Measurements from ENCODE around the gene CCDC102A. TPM values are rescaled to one million over a fixed set of nuclear protein-coding genes. Genes with fewer than 3 reads are reported as not detected.

CCDC102A gene
- total and polyA plus RNA-seq, 9 of the 15 experiments (the other 6 are each of a cell fraction or from before 2014, with no cell fraction given): 0.03 to 4.9 (median 1.4) TPM

GRCh38 chr16:57562669-57563486 is 26.5 kb upstream of the CCDC102A start:
- DNase-seq (ENCODE audit: extremely low read depth in 1 of 4, low spot score in 3 of 4) (peak in 2 of 4 experiments; percentile 36 to 37), ATAC-seq (peak; percentile 21; the same call in 1 of the 3 replicates), FAIRE-seq (no peak)
- ChIA-PET POLR2A (no interaction called here), CTCF (ENCODE audit: low intra/inter-chr PET ratio) (no interaction called here)
- peaks cover 14 to 53% of the 10 kb centered on the region in 2 experiments for H3K27me3 ChIP-seq (ENCODE audit: control insufficient read depth in 2 of 2, insufficient read depth in 2 of 2, low read length in 2 of 2)
- TF ChIP-seq RBM25 (IDR thresholded peaks at IDR 0.05; ENCODE audit: low read depth, low read length, severe bottlenecking): peak; percentile 74
- TF ChIP-seq CHD4 (IDR thresholded peaks at IDR 0.05; ENCODE audit: insufficient read depth, insufficient replicate concordance, low read depth, low read length, poor library complexity, severe bottlenecking): peak; percentile 36
- TF ChIP-seq PTBP1 (IDR thresholded peaks at IDR 0.05; ENCODE audit: low read depth, low read length): 0 out of 2 replicates have a peak, but pooled peaks have one; percentile 65
- no peak for TF ChIP-seq KAT7 (CRISPR knock-in tag; IDR thresholded peaks at IDR 0.05; ENCODE audit: borderline replicate concordance)
- TF ChIP-seq ZNF143 (CRISPR knock-in tag; IDR thresholded peaks at IDR 0.05): no peak
- no peak for TF ChIP-seq ZNF79 (CRISPR knock-in tag; IDR thresholded peaks at IDR 0.05; ENCODE audit: low read depth)
- TF ChIP-seq MTA3 (IDR thresholded peaks at IDR 0.05; ENCODE audit: borderline replicate concordance): no peak
- TF ChIP-seq, protein P1, sequence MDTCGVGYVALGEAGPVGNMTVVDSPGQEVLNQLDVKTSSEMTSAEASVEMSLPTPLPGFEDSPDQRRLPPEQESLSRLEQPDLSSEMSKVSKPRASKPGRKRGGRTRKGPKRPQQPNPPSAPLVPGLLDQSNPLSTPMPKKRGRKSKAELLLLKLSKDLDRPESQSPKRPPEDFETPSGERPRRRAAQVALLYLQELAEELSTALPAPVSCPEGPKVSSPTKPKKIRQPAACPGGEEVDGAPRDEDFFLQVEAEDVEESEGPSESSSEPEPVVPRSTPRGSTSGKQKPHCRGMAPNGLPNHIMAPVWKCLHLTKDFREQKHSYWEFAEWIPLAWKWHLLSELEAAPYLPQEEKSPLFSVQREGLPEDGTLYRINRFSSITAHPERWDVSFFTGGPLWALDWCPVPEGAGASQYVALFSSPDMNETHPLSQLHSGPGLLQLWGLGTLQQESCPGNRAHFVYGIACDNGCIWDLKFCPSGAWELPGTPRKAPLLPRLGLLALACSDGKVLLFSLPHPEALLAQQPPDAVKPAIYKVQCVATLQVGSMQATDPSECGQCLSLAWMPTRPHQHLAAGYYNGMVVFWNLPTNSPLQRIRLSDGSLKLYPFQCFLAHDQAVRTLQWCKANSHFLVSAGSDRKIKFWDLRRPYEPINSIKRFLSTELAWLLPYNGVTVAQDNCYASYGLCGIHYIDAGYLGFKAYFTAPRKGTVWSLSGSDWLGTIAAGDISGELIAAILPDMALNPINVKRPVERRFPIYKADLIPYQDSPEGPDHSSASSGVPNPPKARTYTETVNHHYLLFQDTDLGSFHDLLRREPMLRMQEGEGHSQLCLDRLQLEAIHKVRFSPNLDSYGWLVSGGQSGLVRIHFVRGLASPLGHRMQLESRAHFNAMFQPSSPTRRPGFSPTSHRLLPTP (IDR thresholded peaks at IDR 0.05; ENCODE audit: borderline replicate concordance, extremely low read depth, insufficient read length): peak; percentile 30
- 0 out of 2 replicates have a peak, but pooled peaks have one; percentile 51 for TF ChIP-seq ZNF436 (CRISPR knock-in tag; IDR thresholded peaks at IDR 0.05)
- TF ChIP-seq NR2C1 (IDR thresholded peaks at IDR 0.05): no peak
- no peak for TF ChIP-seq NR2C1 (tag; IDR thresholded peaks at IDR 0.05)
- 0 out of 2 replicates have a peak, but pooled peaks have one; percentile 15 for TF ChIP-seq USF1 (CRISPR knock-in tag; IDR thresholded peaks at IDR 0.05)
- TF ChIP-seq BCOR (IDR thresholded peaks at IDR 0.05): peak; percentile 64
- TF ChIP-seq ZFP36 (IDR thresholded peaks at IDR 0.05; ENCODE audit: low read depth, low read length, partially characterized antibody): peak; percentile 97
- 0 out of 2 replicates have a peak, but pooled peaks have one; percentile 59 for TF ChIP-seq SMARCA5 (IDR thresholded peaks at IDR 0.05)
- intact Hi-C loops (cut with micrococcal nuclease): no loop called here
- H3K4me3 ChIP-seq: no peak overlapping the region
- in situ Hi-C loops (cut with MboI): no loop called here
- WGBS (ENCODE audit: insufficient coverage, low coverage, missing lambda C conversion rate): 2% methylated on average over 7 of the region's 8 CpGs
- H3K9me3 ChIP-seq (replicated peaks; ENCODE audit: control insufficient read depth, insufficient read depth, low read depth, low read length): no peaks in the 10 kb centered on the region
- peaks cover 0 to 13% of the 10 kb centered on the region in 2 experiments; a peak in 3 of 5 replicates for H3K4me1 ChIP-seq (replicated peaks in 1 of 2; ENCODE audit: control insufficient read depth in 2 of 2, insufficient read depth in 2 of 2, low read length in 2 of 2)
- no peaks in the 10 kb centered on the region for H3K79me2 ChIP-seq (ENCODE audit: control insufficient read depth, insufficient read depth, low read length)
- no TSS peak for BruUV-seq (replicated peaks)
- H3K27ac ChIP-seq (ENCODE audit: extremely low read depth, low read depth, low read length): no peak overlapping the region
- no peaks in the 10 kb centered on the region; the same call in 1 of the 2 replicates for H4K20me1 ChIP-seq (replicated peaks; ENCODE audit: control insufficient read depth, insufficient read depth, low read length)
- H3K4me2 ChIP-seq (ENCODE audit: insufficient read depth, low read length): no peak overlapping the region
- no peak overlapping the region for H2AFZ ChIP-seq (ENCODE audit: low read depth, low read length)
- 0 out of 4 replicates have a peak overlapping the region, but pooled peaks of 1 of the 2 experiments have one; percentile 17 for H3K9ac ChIP-seq (ENCODE audit: insufficient read depth in 1 of 2, low read depth in 2 of 2, low read length in 2 of 2)
- no peaks in the 10 kb centered on the region for H3K9me1 ChIP-seq (ENCODE audit: control insufficient read depth, insufficient read depth, low read length)
- no peaks in the 10 kb centered on the region for H3K36me3 ChIP-seq (ENCODE audit: control insufficient read depth, insufficient read depth, low read length)

Data from K562 (cell line).